ENCODE data around the gene R3HCC1L. TPM values are rescaled to one million over a fixed set of nuclear protein-coding genes. Genes with fewer than 3 reads are reported as not detected.

Gene R3HCC1L
- total and polyA plus RNA-seq, 10 of the 15 experiments (the other 5 are each of a cell fraction or from before 2014, with no cell fraction given) = 11.3 to 20.3 (median 15.3) TPM

DNA sequence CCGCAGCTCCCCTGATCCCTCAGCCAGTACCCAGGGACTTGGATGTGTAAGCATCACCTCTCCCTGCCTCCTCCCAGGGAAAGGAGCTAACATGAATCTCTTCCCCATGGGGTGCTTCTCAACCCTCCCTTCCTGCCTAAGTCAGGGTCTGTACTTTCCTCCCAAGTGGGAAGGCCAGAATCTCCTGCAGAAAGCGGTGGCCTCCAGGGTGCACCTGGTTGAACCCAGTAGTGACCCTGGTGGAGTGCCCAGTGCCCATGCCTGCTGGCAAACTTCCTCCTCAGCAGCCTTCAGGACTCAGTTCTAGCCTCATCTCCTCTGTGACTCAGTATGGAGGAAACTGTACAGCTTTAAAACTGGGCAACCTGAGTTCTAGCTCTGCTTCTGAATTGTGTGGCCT, 136.3 kb downstream of the R3HCC1L start:
- ATAC-seq (no peak), FAIRE-seq (no peak), DNase-seq (ENCODE audit: low read depth, low spot score) (no peak)
- no peak overlapping the region for H3K4me3 ChIP-seq
- no peak overlapping the region for H3K4me2 ChIP-seq (ENCODE audit: control insufficient read depth, insufficient read depth)
- H3K4me1 ChIP-seq (ENCODE audit: control insufficient read depth, insufficient read depth, low read length) = no peaks in the 10 kb centered on the region
- H2AFZ ChIP-seq (ENCODE audit: control insufficient read depth, low read depth, low read length) = no peak overlapping the region
- intact Hi-C loops (cut with micrococcal nuclease; ENCODE audit: unreplicated experiment) (no loop called here), in situ Hi-C loops (cut with MboI) (no loop called here)
- BruUV-seq (replicated peaks) = no TSS peak
- POLR2A ChIA-PET = no interaction called here
- H3K9ac ChIP-seq (ENCODE audit: control insufficient read depth, insufficient read depth, low read length) = no peak overlapping the region
- SMC1A ChIA-PET (ENCODE audit: uncharacterized antibody, unreplicated experiment) = no interaction called here
- WGBS (ENCODE audit: insufficient coverage, insufficient replicate concordance, low lambda C conversion rate, missing lambda C conversion rate) = 96% methylated on average over 2 of the region's 2 CpGs
- H4K20me1 ChIP-seq (ENCODE audit: control insufficient read depth, insufficient read depth) = peaks cover 3% of the 10 kb centered on the region; the same call in 1 of the 2 replicates
- no peaks in the 10 kb centered on the region for H3K9me3 ChIP-seq (replicated peaks; ENCODE audit: control insufficient read depth, insufficient read depth, low read length)
- CTCF ChIA-PET = interaction anchor here (0.8 to 1.2 kb wide), 3 partner anchors 101 to 197 kb away, joined by 3 to 4 read pairs (median 3); no protein-coding TSS in a partner anchor
- H3K27ac ChIP-seq (ENCODE audit: control insufficient read depth, insufficient read depth) = no peak overlapping the region
- H3K79me2 ChIP-seq (ENCODE audit: control insufficient read depth, insufficient read depth, low read length) = no peaks in the 10 kb centered on the region
- peaks cover 7 to 13% of the 10 kb centered on the region in 2 experiments for H3K27me3 ChIP-seq (replicated peaks in 1 of 2; ENCODE audit: control insufficient read depth in 2 of 2, insufficient read depth in 2 of 2, low read length in 1 of 2)
- no peaks in the 10 kb centered on the region for H3K36me3 ChIP-seq (ENCODE audit: control insufficient read depth in 2 of 2, insufficient read depth in 2 of 2, low read length in 1 of 2)
- RAD21 ChIA-PET (ENCODE audit: unreplicated experiment) = no interaction called here
- TF ChIP-seq, protein P1, sequence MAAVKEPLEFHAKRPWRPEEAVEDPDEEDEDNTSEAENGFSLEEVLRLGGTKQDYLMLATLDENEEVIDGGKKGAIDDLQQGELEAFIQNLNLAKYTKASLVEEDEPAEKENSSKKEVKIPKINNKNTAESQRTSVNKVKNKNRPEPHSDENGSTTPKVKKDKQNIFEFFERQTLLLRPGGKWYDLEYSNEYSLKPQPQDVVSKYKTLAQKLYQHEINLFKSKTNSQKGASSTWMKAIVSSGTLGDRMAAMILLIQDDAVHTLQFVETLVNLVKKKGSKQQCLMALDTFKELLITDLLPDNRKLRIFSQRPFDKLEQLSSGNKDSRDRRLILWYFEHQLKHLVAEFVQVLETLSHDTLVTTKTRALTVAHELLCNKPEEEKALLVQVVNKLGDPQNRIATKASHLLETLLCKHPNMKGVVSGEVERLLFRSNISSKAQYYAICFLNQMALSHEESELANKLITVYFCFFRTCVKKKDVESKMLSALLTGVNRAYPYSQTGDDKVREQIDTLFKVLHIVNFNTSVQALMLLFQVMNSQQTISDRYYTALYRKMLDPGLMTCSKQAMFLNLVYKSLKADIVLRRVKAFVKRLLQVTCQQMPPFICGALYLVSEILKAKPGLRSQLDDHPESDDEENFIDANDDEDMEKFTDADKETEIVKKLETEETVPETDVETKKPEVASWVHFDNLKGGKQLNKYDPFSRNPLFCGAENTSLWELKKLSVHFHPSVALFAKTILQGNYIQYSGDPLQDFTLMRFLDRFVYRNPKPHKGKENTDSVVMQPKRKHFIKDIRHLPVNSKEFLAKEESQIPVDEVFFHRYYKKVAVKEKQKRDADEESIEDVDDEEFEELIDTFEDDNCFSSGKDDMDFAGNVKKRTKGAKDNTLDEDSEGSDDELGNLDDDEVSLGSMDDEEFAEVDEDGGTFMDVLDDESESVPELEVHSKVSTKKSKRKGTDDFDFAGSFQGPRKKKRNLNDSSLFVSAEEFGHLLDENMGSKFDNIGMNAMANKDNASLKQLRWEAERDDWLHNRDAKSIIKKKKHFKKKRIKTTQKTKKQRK (IDR thresholded peaks at IDR 0.05; ENCODE audit: low read depth, low read length) = no peak
- TF ChIP-seq, protein P2, sequence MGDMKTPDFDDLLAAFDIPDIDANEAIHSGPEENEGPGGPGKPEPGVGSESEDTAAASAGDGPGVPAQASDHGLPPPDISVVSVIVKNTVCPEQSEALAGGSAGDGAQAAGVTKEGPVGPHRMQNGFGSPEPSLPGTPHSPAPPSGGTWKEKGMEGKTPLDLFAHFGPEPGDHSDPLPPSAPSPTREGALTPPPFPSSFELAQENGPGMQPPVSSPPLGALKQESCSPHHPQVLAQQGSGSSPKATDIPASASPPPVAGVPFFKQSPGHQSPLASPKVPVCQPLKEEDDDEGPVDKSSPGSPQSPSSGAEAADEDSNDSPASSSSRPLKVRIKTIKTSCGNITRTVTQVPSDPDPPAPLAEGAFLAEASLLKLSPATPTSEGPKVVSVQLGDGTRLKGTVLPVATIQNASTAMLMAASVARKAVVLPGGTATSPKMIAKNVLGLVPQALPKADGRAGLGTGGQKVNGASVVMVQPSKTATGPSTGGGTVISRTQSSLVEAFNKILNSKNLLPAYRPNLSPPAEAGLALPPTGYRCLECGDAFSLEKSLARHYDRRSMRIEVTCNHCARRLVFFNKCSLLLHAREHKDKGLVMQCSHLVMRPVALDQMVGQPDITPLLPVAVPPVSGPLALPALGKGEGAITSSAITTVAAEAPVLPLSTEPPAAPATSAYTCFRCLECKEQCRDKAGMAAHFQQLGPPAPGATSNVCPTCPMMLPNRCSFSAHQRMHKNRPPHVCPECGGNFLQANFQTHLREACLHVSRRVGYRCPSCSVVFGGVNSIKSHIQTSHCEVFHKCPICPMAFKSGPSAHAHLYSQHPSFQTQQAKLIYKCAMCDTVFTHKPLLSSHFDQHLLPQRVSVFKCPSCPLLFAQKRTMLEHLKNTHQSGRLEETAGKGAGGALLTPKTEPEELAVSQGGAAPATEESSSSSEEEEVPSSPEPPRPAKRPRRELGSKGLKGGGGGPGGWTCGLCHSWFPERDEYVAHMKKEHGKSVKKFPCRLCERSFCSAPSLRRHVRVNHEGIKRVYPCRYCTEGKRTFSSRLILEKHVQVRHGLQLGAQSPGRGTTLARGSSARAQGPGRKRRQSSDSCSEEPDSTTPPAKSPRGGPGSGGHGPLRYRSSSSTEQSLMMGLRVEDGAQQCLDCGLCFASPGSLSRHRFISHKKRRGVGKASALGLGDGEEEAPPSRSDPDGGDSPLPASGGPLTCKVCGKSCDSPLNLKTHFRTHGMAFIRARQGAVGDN (IDR thresholded peaks at IDR 0.05) = no peak
- TF ChIP-seq YY1 (IDR thresholded peaks at IDR 0.05; ENCODE audit: low read depth, low read length) = no peak
- no peak for TF ChIP-seq RBBP5 (conservative IDR thresholded peaks at IDR 0.05)
- TF ChIP-seq TARDBP (IDR thresholded peaks at IDR 0.05; ENCODE audit: borderline replicate concordance) = no peak
- TF ChIP-seq EED (IDR thresholded peaks at IDR 0.05; ENCODE audit: low read depth) = no peak
- no peak for TF ChIP-seq CBX3 (IDR thresholded peaks at IDR 0.05; ENCODE audit: borderline replicate concordance, low read depth)
- no peak for TF ChIP-seq SREBF2 (IDR thresholded peaks at IDR 0.05; ENCODE audit: low read length)
- no peak for TF ChIP-seq CBFB (IDR thresholded peaks at IDR 0.05; ENCODE audit: low read depth)
- TF ChIP-seq IKZF2 (IDR thresholded peaks at IDR 0.05) = no peak
- no peak for TF ChIP-seq RAD21 (IDR thresholded peaks at IDR 0.05; ENCODE audit: insufficient read depth, low read depth, low read length)
- no peak for TF ChIP-seq SPI1 (IDR thresholded peaks at IDR 0.05; ENCODE audit: borderline replicate concordance, insufficient read depth, low read depth, low read length)
- TF ChIP-seq, protein P3, sequence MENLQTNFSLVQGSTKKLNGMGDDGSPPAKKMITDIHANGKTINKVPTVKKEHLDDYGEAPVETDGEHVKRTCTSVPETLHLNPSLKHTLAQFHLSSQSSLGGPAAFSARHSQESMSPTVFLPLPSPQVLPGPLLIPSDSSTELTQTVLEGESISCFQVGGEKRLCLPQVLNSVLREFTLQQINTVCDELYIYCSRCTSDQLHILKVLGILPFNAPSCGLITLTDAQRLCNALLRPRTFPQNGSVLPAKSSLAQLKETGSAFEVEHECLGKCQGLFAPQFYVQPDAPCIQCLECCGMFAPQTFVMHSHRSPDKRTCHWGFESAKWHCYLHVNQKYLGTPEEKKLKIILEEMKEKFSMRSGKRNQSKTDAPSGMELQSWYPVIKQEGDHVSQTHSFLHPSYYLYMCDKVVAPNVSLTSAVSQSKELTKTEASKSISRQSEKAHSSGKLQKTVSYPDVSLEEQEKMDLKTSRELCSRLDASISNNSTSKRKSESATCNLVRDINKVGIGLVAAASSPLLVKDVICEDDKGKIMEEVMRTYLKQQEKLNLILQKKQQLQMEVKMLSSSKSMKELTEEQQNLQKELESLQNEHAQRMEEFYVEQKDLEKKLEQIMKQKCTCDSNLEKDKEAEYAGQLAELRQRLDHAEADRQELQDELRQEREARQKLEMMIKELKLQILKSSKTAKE (IDR thresholded peaks at IDR 0.05; ENCODE audit: low read depth, poor library complexity, severe bottlenecking) = no peak
- no peak for TF ChIP-seq STAT1 (conservative IDR thresholded peaks at IDR 0.05)
- TF ChIP-seq, protein P4, sequence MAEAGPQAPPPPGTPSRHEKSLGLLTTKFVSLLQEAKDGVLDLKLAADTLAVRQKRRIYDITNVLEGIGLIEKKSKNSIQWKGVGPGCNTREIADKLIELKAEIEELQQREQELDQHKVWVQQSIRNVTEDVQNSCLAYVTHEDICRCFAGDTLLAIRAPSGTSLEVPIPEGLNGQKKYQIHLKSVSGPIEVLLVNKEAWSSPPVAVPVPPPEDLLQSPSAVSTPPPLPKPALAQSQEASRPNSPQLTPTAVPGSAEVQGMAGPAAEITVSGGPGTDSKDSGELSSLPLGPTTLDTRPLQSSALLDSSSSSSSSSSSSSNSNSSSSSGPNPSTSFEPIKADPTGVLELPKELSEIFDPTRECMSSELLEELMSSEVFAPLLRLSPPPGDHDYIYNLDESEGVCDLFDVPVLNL (IDR thresholded peaks at IDR 0.05; ENCODE audit: low read depth, low read length) = no peak
- no peak for TF ChIP-seq WRNIP1 (IDR thresholded peaks at IDR 0.05; ENCODE audit: borderline replicate concordance, low read depth, low read length)
